Measurements from ENCODE around the gene TGIF1.

GRCh38 chr18:3427944-3428343 is 22.0 kb upstream of the TGIF1 start:
- TF ChIP-seq POLR2A (IDR thresholded peaks at IDR 0.05; ENCODE audit: low read depth, low read length) (no peak), CTCF (conservative IDR thresholded peaks at IDR 0.05; ENCODE audit: low read depth, low read length) (no peak), ELK1 (IDR thresholded peaks at IDR 0.05; ENCODE audit: borderline replicate concordance, low read depth, low read length) (no peak), BHLHE40 (IDR thresholded peaks at IDR 0.05; ENCODE audit: low read depth, low read length) (no peak), CEBPB (IDR thresholded peaks at IDR 0.05; ENCODE audit: low read depth, low read length) (no peak), CHD1 (IDR thresholded peaks at IDR 0.05; ENCODE audit: low read depth, low read length) (no peak), MAZ (IDR thresholded peaks at IDR 0.05; ENCODE audit: borderline replicate concordance, low read depth, low read length) (no peak)

Data from IMR-90 (cell line).